WI38 (cell line): Measurements from ENCODE around the gene CNTN6.

ENCODE experiments used
- H3K4me3 ChIP-seq: 2 replicates; pipeline ENCODE4 v1.5.1; 2011; ENCODE audit warnings: low read depth, mild to moderate bottlenecking, control low read depth, low read length
- CTCF ChIP-seq: IDR thresholded peaks from 2 replicates; pipeline ENCODE4 v1.5.1; 2012; ENCODE audit warnings: low read depth, mild to moderate bottlenecking, control low read depth, low read length

CNTN6 gene

DNA sequence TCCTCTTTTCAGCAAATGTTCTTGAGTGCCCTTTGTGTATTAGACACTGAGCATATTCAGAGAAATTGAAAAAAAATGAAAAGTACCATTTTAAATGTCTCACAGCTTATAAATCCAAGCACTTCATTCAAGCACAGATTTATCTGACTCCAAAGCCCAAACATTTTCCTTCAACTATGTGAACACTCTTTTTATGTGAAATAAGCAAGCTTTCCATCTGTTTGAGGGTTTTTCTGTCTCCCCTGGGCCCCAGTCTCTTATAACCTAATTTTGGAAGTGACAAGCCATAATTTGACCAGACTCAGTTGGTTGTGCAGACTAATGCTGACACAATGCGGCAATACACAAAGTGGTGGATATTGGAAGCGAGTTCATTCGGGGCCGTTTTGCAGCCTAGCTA is 170.3 kb downstream of the CNTN6 start:
- no peak for TF ChIP-seq CTCF
- no peak overlapping the region for H3K4me3 ChIP-seq

DNA sequence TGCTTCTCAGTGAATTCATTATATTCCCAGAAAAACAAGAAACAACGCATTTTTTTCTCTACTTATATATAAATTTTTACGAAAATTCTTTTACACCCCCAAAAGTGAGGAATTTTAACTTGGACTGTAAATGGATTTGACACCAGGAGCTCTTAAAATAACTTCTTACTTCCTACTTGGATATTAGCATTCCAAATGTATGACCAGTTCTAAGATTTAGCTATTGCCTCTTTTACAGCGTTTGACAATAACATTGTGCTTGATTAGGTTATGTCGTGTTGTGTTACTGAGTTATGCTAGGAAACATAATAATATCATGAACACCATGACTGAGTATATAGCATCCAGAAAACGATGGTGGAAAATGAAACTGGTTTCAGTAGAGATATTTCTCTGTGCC is 177.0 kb downstream of the CNTN6 start:
- no peak overlapping the region for H3K4me3 ChIP-seq
- no peak for TF ChIP-seq CTCF

GRCh38 chr3:1272546-1273265 is 179.9 kb downstream of the CNTN6 start:
- no peak for TF ChIP-seq CTCF
- H3K4me3 ChIP-seq = no peak overlapping the region

GRCh38 chr3:1275495-1275894 is 182.7 kb downstream of the CNTN6 start:
- no peak overlapping the region for H3K4me3 ChIP-seq
- no peak for TF ChIP-seq CTCF

DNA sequence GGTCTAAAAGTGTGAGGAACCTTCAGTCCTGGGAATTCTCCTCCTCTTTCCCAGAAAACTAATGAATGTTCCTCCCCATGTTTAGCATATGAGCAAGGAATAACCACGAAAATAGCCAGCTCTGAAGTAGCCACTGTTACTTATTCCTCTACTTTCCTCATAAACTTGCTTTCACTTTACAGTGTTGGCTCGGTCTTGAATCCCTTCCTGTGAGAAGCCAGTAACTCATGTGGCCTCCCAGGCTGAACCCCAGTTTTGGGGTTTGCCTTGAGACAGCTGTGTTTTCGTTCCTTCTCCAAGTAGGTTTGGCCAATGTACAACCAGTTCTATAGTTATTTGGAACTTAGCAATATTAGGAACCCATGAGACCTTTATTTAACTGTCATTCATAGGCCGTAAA is 195.0 kb downstream of the CNTN6 start:
- H3K4me3 ChIP-seq = no peak overlapping the region
- TF ChIP-seq CTCF = no peak

GRCh38 chr3:1288805-1289494 is 196.1 kb downstream of the CNTN6 start:
- no peak for TF ChIP-seq CTCF

DNA sequence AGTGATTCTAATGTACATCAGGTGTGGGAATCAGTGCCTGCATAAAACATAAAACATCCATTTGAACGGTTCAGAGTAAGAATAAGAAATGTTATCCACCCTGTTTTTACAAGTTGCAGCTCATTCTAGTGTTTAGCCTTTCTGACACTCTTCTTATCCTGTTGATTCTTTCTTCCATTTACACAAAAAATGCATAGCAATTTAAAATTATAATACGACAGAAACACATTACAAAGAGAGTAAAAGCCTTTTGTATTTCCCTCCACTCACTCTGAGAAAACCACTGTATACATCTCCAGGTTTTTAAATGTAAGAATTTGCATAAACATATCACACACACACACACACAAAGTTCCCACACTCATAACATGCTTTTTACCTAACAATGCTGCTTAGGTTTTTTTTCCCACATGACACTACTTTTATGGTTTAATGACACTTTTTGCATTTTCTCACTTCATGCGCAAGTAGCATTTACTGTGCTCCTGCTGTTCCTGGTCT is 199.8 kb downstream of the CNTN6 start:
- no peak overlapping the region for H3K4me3 ChIP-seq
- no peak for TF ChIP-seq CTCF

More at GRCh38 chr3:1288805-1289494, 196.1 kb downstream of the CNTN6 start:
- H3K4me3 ChIP-seq = no peak overlapping the region
